ENCODE data around the gene PCOLCE2. TPM values are rescaled to one million over a fixed set of nuclear protein-coding genes. Genes with fewer than 3 reads are reported as not detected.
A peak's percentile ranks its signal among the peaks of the same experiment; 100 is the strongest.

The PCOLCE2 gene
- total and polyA plus RNA-seq, 8 donors = 1.3 to 21.2 (median 2.9) TPM

- intact Hi-C loops (cut with DNase I) = loop anchor here in 1 of 2 donors (5.0 kb wide), 1 partner anchor 163 kb away; no protein-coding TSS in a partner anchor
- H3K27me3 ChIP-seq = no peaks in the 10 kb centered on the region
- peak; percentile 74 to 84 for TF ChIP-seq CTCF (IDR thresholded peaks at IDR 0.05)
- no peak overlapping the region for H3K4me3 ChIP-seq
- DNase-seq = peak; percentile 65 to 87 (median 79)
- peak; percentile 100 for ATAC-seq
- no peaks in the 10 kb centered on the region for H3K9me3 ChIP-seq
- no peaks in the 10 kb centered on the region for H3K4me1 ChIP-seq
- H3K36me3 ChIP-seq = no peaks in the 10 kb centered on the region
- no peak overlapping the region for H3K27ac ChIP-seq
These were observed 60.1 kb downstream of the PCOLCE2 start for GRCh38 chr3:142828703-142829305.

- no peaks in the 10 kb centered on the region for H3K9me3 ChIP-seq
- no peak for TF ChIP-seq CTCF (IDR thresholded peaks at IDR 0.05)
- no peak overlapping the region for H3K27ac ChIP-seq
- no peaks in the 10 kb centered on the region for H3K36me3 ChIP-seq
- no peak for DNase-seq
- intact Hi-C loops (cut with DNase I) = no loop called here
- H3K4me3 ChIP-seq = no peak overlapping the region
- no peak for ATAC-seq
- no peaks in the 10 kb centered on the region for H3K27me3 ChIP-seq
- H3K4me1 ChIP-seq = no peaks in the 10 kb centered on the region
These were observed 69.7 kb downstream of the PCOLCE2 start for GRCh38 chr3:142819179-142819578.

- Histone ChIP-seq H3K36me3 (no peaks in the 10 kb centered on the region), H3K27ac (no peak overlapping the region), H3K4me3 (no peak overlapping the region), H3K4me1 (no peaks in the 10 kb centered on the region), H3K27me3 (no peaks in the 10 kb centered on the region), H3K9me3 (no peaks in the 10 kb centered on the region)
- ATAC-seq (no peak), DNase-seq (no peak)
- no peak for TF ChIP-seq CTCF (IDR thresholded peaks at IDR 0.05)
- intact Hi-C loops (cut with DNase I) = no loop called here
These were observed 70.2 kb downstream of the PCOLCE2 start for GRCh38 chr3:142818651-142819050.

GRCh38 chr3:142817897-142818296 lies 71.0 kb downstream of the PCOLCE2 start:
- intact Hi-C loops (cut with DNase I) = no loop called here
- TF ChIP-seq CTCF (IDR thresholded peaks at IDR 0.05) = no peak

GRCh38 chr3:142817356-142817755 lies 71.5 kb downstream of the PCOLCE2 start:
- no peak overlapping the region for H3K27ac ChIP-seq
- no peaks in the 10 kb centered on the region for H3K4me1 ChIP-seq
- H3K4me3 ChIP-seq = no peak overlapping the region
- intact Hi-C loops (cut with DNase I) = no loop called here
- H3K36me3 ChIP-seq = no peaks in the 10 kb centered on the region
- no peak for DNase-seq
- peak; percentile 79 for ATAC-seq
- no peaks in the 10 kb centered on the region for H3K27me3 ChIP-seq
- no peaks in the 10 kb centered on the region for H3K9me3 ChIP-seq
- TF ChIP-seq CTCF (IDR thresholded peaks at IDR 0.05) = no peak

More at GRCh38 chr3:142817897-142818296, 71.0 kb downstream of the PCOLCE2 start:
- Histone ChIP-seq H3K27me3 (no peaks in the 10 kb centered on the region), H3K4me3 (no peak overlapping the region), H3K36me3 (no peaks in the 10 kb centered on the region), H3K9me3 (no peaks in the 10 kb centered on the region), H3K27ac (no peak overlapping the region), H3K4me1 (no peaks in the 10 kb centered on the region)
- ATAC-seq (no peak), DNase-seq (no peak)

All from left lung (tissue), 10 donors.